ENCODE results near the gene IGF2BP2.

The IGF2BP2 gene

DNA sequence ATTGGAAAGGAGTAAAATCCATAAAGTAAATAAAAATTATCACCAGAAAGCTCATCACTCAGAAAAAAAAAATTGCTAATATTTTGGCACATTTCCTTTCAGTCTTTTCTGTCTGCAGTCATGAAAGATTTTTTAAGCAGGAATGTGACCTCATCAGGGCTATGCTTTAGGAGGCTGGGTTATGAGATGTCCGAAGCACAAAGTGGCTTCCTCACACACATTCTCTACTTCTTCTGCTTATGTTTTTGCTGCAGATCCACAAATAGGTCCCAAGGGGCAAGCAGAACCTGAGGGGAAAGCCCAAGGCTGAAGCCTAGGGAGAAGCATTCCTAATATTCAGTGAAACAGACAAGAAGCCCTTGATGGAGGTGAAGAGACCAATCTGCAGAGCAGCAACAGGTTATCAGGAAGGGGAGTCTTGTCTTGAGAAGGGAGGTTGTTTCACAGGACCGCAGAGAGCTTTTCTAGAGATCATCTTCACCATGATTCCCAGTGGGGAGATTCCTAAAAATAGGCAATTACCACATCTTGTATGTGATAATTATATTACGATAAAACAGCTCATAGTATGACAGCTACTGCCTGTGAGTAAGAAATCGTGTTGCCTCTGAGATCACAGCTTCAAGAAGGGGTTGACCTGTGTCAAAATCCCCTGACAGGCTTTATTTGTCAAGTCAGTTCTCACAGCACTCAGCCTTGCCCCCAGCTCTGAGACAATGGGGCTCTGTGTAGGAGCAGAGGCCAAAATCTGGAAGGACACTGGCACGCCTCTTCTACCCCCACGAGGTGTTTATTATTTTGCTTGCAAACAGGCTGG is 60.5 kb downstream of the IGF2BP2 start:
- no peak for DNase-seq

DNA sequence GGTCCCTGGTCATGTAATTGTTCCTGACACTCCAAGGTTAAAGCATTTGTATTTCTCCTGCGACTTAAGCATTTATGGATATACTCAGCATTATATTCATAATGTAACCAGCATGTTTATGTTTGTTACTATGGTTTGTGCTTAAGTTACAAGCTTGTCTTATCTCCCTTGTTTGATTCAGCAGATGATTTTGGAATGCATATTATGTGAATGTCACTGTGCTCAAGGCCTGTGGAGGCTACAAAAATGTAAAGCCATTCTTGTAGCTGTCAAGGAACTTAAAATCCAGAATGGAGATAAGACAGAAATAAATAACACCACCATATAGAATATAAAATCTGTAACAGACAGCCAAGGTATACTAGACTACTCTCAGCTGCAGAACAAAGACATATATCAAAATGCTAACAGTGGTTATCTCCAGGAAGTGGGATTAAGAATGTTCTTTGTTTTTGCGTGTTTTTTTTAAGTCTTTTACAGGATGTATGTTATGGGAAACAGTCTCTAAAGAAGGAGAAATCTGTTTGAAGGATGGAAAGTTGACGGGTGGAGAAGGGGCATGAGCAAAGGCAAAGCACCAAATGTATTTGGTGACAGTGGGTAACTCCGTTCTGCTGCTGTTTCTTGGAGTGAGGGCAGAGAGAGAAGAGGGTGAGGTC is 61.4 kb downstream of the IGF2BP2 start:
- DNase-seq: no peak

DNA sequence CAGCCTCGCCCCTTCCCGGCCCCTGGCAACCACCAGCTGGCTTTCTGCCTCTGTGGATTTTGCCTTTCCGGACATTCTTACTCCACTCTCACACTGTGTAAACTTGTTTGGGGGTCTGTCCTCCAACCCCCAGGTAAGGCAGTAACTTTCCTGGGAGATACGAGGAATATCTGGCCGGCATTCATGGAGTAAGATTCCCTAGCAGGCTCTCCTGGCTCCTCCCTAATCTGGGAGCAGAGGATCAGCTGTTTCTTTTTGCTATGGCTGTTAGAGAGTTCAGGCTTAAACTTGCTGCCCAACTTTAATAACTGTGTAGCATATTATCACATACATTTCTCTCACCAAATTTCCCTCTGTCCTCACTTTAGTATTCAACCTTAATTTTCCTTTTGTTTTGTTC is 64.3 kb downstream of the IGF2BP2 start:
- DNase-seq: no peak

DNA sequence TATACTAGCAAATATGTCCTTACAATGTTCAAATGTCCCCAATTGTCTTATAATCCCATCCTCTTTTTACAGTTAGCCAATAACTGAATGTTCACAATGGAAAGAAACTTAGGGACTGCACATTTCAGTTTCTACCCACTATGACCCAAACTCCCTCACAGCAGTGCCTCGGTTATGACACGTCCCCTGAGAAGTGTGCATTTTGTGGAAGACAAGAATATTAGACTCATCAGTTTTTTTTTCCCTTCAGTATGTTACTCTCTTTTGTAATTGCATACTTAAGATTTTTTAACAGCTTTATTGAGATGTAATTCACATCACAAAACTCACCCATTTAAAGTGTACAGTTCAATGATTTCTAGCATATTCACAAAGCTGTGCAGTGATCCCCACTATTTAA is 64.8 kb downstream of the IGF2BP2 start:
- no peak for DNase-seq

- DNase-seq: no peak
Measured at GRCh38 chr3:185759512-185759911, 65.3 kb downstream of the IGF2BP2 start.

DNA sequence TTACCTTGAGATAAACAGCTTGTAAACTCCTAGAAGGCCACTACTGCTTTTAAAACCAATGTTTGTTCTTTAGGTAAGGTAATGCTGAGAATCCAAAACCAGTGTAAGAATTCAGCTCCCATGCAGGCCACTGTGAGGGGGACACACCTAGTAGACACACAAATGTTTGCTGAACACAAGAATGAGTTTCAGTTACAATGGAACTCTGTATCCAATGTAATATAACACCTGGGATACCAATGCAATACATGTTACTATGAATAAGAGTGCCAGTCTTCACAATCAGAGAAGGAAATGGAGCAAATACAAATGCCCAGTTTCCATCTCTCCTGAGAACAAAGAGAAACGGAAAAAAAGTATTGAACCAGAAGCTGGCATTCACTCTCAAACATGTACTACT is 65.9 kb downstream of the IGF2BP2 start:
- DNase-seq: no peak

GRCh38 chr3:185757176-185757575 is 67.7 kb downstream of the IGF2BP2 start:
- no peak for DNase-seq

GRCh38 chr3:185756477-185756876 is 68.4 kb downstream of the IGF2BP2 start:
- no peak for DNase-seq

- no peak for DNase-seq
Measured at GRCh38 chr3:185754920-185755319, 69.9 kb downstream of the IGF2BP2 start.

DNA sequence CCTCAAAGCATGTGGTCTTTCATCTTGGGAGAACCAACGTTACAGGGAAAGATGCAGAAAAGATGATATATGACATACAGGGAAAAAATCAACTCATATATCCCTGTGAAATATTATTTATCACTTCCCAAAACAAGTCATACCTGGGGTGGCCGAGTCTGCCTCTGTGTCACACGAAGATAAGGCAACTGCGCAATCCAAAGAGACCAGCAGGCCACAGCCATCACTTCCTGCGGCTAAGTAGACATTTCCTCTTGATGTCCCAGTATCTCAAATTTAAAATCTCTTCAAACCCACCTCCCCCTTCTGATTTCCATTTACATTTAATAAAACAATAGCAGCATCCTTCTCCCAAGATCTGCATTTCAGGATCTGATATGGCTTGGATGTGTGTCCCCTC is 71.5 kb downstream of the IGF2BP2 start:
- no peak for DNase-seq

- no peak for DNase-seq
Measured at GRCh38 chr3:185750702-185751101, 74.1 kb downstream of the IGF2BP2 start.

GRCh38 chr3:185750015-185750414 is 74.8 kb downstream of the IGF2BP2 start:
- no peak for DNase-seq

DNA sequence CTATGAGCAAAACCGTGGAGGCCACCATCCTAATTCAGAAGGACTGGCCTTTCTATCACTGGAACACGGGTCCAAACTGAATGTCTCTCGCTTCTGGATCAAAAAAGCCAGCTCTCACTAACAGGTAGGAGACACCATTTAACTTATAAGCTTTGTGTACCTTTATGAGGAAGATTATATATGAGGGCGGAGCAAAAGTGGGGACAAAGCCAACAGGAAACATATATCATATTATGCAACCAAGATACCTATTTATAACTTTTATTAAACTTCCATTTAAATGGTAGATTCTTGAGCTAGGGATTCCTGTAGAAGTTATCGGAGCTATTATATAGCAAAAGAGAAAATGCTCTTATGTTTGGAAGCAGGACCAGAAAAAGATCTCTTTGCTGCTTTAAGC is 78.4 kb downstream of the IGF2BP2 start:
- no peak for DNase-seq

- DNase-seq: no peak
Measured at GRCh38 chr3:185744997-185745843, 79.6 kb downstream of the IGF2BP2 start.

GRCh38 chr3:185741586-185741985 is 83.3 kb downstream of the IGF2BP2 start:
- no peak for DNase-seq

- DNase-seq: no peak
Measured at GRCh38 chr3:185740133-185740532, 84.7 kb downstream of the IGF2BP2 start.

DNA sequence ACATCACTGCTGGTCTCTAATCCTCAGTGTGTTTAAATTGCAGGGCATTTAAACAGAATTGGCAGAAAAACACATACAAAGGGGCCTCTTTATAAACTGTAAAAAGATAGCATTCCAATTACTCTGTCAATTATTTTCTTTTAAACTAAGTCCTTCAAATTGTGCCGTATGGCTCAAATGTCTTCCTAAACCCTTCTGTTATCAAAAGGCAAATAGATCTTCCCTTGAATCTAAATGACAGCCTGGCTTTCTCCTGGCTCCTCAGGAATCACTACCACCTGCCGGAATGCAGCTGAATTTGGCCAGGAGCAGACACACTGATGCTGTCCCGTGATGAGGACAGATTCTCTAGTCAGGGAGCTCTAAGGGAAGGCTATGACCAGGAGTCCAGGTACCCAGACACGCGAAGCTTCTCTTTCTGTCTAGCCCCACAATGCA is 85.6 kb downstream of the IGF2BP2 start:
- DNase-seq: no peak

DNA sequence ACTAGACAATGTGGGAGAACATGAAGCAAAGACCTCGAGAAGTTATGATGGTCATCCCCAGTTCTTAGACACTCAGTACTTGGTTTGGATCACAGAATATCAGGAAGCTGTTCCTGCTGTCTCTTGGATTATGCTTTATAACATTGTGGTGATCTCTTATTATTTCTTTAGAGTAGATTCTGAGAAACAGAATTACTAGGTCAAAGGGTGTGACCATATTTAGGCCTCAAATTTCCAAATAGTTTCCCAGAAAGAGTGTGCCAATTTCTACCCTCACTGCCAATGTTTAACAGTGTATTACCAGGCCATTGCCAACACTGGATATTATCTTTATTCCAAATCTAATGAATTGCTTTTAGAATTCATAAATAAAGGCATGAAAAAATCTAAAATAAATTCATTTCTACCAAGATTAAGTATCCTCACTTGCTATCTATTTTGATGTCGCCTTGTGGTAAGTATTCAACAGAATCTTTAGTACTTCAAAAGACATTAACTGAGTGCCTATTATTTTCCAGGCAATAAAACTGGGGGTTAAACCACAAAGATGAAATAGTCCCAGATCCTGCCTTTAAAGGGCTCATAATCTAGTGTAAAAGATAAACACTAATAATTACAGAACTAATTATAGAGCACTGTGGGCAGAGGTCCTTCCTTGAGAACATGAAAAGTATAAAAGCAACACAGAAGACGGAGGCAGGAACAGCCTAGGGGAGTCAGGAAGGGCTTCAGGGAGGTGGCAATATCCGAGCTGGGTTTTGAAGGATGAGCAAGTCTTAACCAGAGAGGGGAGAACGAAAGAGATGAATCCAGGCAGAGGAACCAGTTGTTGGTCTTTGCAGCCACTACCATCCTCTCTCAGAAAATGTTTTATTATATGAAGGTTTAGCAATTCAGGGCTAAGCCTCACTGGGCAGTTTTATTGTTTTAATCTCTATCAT is 86.8 kb downstream of the IGF2BP2 start:
- no peak for DNase-seq

GRCh38 chr3:185737020-185737419 is 87.8 kb downstream of the IGF2BP2 start:
- no peak for DNase-seq

GRCh38 chr3:185734725-185735096 is 90.1 kb downstream of the IGF2BP2 start:
- DNase-seq: no peak

GRCh38 chr3:185733980-185734724 is 90.7 kb downstream of the IGF2BP2 start:
- no peak for DNase-seq

DNA sequence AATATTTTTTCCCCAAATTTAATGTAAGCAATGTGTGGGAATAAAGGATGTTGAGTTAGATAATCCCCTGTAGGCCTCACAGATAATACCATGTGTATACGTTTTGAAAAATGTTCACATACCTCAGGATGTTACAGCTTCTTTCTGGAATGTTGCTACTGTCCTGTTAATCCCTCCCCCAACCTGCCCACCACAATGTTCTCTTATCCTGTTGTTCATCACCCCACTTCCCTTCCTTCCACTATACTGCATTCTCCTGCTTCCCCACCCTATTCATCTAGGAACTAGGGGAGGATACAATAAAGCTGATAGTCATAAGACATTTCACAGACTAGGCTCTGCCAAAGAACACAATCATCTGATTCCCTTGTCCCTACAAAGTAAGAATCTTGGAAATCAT is 92.1 kb downstream of the IGF2BP2 start:
- DNase-seq: no peak
